Stimulated activated CD4-positive, alpha-beta T cell treated with anti-CD3 and anti-CD28 coated beads, Interleukin-15, amount 100 ng/mL, for 1 hour (primary cell): ENCODE data around the gene GABRG3.

ENCODE experiments used
- DNase-seq, 2 donors: peaks; one replicate each; pipeline ENCODE4 v3.0.0-alpha.2; 2020; ENCODE audit warnings: low read depth in 1 of 2, low spot score in 1 of 2

Gene GABRG3

DNA sequence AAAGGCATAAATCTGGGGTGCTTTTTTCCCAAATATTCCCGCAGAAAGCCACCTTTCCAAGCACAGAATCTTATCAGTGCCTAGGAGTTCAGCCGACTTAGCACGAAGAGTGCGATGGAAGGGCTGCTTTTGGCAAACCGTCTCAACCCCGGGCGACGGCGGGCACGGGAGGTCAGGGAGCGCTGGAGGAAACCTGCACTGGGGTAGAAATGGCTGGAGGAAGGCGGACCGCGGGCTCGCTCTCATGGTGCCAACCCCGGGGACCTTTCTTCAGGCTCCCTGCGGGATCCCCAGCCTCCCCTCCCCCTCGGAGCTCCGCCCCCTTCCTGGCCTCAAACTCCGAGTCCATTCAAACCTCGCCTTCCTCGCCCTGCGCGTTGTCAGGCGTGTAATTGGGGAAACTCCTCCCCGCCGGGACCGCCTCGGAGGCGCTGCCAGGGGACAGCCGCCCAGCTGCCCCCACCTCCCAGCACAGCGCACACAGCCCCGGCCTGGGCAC, at the start of gene GABRG3:
TSS of gene GABRG3 (plus strand) at position 470 of the 499 bp plus-strand sequence.
- DNase-seq: no peak

DNA sequence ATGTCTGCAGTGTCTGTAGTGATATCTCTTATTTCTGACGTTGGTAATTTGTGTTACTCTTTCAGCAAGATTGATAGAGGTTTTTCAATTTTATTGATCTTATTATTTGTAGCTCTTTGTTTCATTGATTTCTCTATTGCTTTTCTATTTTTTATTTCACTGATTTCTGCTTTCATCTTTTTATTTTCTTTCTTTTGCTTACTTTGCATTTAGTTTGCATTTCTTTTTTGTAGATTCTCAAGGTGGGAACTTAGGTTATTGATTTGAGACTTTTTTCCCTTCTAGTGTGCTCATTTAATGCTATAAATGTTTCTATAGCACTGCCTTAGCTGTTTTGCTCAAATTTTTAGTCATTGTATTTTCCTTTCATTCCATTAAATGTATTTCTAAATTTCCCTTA, 49.5 kb upstream of the GABRG3 start:
- DNase-seq: no peak

DNA sequence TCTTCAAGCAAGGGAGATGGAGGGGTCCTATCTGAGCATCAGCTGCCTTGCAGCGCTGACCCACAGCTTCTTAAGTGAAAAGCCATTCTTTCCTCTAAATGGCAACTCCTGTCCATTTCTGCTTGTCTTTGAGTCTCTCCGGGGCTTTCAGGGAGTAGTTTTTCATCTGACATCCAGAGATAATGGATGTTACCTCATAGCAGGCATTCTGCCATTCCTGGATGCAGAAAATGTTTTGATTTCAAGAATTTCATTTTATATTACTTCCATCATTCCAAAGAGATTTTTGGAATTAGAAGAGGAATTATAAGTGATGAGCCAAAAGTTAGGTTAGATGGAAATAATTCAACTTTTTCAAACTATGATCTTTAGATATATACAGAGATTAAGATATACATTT, 44.9 kb upstream of the GABRG3 start:
- no peak for DNase-seq

DNA sequence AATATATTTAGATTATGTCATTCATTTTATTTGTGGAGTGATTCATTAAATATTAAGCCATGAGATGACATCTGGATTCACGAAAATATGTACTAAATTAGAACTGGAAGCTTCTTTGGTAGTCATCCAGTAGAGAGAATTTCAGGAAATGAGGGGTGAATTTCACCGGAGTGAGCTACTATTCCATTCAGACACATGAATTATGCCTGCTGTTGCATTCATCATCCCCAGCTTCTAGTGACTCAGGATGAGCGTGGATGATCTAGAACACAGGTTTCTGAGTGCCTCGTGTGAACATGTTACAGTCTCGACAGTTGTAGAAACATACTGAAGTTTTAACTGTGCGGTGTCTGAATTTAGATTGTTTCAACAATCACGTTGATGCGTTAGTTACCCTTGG, 42.9 kb upstream of the GABRG3 start:
- no peak for DNase-seq

DNA sequence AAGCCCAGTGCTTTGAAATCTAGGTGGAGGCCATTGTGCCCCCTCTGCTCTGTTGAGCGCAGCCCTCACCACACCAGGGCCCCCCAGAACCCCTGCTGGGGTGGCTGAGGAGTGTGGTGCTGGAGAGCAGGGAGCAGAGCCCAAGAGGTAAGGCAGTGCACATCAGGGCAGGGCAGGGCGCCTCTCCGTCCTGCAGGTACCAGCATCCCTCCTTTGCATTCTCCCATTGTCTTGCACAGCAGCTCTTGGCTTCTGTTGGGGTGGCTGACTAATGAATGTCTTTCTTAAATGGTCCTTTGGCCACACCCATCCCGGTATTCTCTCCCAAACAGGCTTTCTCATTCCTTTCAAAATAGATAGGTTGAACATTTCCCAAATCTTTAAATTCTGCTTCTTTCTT, 41.4 kb upstream of the GABRG3 start:
- DNase-seq: no peak

DNA sequence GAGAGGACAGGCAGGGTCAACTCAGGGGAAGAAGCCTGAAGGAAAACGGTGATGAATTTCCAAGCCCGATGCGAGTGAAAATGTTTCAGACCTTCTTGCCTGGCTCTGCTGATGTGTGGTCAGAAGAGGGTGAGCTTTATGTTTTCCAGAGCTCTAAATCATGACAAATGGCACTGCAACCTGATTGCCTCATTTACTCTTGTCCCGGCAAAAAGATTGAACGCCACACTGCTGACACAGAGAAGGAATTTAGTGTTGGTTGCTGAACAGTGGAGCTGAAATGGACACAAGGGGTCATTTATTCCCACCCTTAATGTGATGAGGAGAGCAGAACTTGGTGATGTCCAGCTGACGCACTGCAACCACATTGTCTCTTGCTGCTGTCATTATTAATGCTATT, 36.1 kb upstream of the GABRG3 start:
- DNase-seq: no peak

DNA sequence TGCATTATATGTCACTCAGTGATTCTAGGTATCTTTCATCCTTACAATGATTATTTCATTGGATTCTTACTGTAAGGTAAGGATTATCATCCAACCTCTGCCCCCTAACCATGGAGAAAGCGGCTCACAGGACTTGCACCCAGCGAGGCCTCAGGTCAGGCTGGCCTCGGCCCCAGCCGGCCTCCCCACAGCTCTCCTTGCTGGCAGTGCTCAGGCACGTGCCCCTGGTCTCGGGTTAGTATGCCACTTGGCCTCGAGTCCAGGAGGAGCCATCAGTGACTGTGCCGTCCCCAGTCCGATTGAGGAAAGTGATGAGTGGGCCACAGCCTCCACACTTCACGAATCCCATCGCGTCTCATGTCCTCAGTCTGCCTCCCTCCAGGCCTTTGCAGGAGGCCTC, 35.7 kb upstream of the GABRG3 start:
- DNase-seq: no peak

DNA sequence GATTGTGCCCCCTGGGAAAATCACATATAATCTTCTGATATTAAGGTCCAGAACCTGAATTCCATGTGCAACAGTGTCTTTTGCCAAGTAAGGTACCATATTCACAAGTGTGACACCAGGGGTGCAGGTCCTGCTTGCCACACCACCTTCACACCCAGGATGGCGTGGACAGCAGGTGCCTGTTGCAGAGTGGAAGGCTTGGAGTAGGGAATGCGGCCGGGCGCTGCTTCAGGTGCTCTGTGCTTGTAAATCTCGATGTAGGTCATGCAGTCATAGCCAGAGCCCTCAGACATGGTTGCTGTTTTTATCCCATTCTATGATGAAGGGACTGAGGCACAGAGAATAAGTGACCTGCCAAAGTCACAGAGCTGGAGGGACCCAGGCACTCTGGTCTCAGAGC, 34.5 kb upstream of the GABRG3 start:
- no peak for DNase-seq

DNA sequence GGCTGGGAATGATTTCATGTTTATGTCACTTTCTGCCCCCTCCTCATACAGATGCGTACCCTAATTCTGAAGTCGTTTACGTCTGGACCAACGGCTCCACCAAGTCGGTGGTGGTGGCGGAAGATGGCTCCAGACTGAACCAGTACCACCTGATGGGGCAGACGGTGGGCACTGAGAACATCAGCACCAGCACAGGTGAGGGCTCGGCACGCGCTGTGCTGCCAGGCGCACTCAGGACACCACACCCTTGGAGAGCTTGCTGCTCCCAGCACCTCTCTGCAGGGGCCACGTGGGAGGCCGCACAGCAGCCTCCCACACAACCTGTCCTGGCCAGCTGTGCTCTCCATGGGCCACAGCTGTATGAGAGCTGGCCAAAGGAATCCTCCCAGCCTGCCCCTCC, 33.8 kb upstream of the GABRG3 start:
- no peak for DNase-seq

DNA sequence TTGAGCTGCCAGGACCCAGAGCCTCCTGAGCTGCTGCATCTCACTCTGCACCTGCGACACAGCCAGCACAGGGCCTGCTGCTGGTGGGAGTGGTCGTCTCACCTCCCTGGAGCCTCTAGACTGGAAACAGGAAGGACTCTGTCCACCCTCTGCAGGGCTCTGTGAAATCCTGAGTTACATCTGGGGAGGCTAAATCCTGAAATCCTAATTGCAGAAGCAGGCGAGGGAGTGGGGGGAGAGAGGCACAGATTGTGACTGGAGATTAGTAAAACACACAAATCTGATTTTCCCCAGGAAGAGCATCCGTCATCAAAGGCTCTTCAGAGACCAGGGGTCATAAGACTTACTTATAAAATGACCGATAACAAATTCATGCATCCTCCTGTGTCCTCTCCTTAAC, 31.6 kb upstream of the GABRG3 start:
- DNase-seq: no peak

DNA sequence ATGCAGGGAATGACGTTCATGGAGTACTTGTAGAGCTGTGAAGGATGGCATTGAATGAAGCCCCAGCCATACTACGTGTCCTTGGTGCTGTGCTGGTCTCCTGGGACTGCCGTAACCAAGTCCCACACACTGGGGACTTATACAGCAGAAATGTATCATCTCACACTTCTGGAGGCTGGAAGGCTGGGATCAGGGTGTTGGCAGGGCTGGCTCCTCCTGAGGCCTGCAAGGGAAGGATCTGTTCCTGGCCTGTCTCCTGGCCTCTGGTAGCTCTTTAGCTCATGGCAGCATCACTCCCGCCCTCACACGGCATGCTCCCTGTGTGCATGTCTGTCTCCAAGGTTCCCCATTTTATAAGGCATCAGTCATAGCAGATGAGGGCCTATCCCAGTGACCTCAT, 29.5 kb upstream of the GABRG3 start:
- no peak for DNase-seq

DNA sequence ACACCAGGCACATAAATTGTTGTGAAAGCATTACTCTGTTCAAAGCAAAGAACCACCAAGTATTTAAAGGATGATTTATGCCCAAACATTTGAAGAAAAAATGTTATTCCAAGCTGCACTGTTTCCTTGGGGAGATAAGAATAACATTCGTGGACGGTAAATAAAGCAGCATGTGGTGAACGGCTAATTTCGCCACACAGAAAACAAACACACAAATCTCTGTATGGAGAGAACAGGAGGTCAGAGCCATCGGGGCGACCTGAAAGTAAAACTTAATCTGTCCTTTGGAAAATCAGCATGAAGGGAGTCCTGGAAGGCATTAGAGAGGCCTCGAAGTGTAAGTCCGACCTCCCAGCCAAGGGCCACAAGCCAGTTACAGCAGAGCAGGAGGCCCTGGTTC, 27.1 kb upstream of the GABRG3 start:
- DNase-seq: no peak

DNA sequence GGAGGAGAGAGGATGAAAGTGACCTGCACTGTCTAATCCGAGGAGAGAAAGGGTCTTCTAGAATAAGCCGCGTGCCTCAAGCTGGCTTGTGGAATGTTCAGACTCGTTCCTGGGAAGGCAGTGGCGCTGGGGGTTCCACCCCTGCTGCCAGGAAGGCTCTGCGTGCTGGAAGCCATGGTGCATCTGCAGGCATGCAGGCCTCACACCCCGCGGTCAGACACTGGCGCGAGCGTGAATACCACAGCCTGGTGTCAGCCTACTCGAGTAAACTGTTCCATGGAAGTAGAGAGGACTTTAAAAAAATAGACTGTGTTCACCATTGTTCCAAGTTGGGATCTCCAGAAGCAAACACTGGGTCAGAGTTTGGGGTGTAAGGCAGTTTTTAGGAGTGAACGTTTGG, 25.9 kb upstream of the GABRG3 start:
- no peak for DNase-seq

DNA sequence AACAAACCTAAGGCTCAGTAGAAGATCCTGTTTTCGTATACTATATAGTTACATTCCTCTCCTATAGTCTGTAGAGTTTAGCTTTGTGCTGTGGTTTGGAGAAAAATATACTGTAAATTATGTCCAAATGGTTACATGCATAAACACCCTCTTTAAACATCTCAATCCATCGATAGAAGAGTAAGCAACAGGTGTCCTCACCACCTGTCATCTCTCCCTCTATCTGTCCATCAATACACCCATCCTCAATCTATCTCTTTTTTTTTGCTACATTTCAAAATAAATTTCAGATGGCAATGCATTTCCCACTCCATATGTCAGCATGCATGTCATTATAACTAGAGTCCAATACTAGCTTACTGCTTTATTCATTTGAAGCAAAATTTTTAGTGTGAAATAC, 21.0 kb upstream of the GABRG3 start:
- DNase-seq: no peak

DNA sequence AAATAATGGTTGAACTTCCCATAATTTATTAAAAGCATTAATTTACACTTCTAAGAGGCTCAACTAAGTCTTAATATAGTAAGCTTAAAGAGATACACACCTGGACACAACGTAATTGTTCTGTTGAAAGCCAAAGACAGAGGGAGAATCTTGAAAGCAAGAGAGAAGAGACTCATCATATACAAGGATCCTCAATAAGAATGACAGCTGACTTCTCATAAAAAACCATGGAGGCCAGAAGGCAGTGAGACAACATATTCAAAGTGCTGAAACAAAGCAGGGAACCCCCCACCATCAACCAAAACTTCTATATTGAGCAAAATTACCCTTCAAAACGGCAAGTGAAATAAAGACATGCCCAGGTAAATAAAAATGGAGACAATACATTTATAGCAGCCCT, 16.6 kb upstream of the GABRG3 start:
- no peak for DNase-seq

DNA sequence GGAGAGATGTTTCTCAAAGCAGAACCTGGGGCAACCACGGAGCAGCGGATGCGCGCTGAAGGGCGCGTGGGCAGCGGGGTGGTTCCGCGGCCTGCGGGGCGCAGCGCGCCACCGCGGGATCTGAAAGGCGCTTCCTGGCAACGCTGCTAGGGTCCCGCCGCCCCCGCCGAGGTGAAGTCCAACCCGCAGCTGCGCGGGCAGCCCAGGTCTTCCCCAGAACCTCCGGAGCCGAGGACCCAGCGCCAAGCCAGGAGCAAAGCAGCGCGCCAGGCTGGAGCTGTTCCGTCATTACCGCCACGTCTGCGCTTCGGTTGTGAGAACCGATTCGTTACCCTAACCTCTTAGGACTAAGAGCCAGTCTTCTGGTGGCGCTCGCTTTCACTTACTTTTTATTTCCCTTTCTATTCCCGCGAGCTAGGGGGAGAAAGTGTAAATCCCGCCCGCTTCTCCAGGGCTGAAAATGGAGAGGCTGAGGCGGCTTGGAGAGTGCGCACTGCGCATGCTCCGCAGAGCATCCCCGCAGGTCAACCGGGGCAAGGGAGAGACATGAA, 3.2 kb upstream of the GABRG3 start:
- DNase-seq: no peak

DNA sequence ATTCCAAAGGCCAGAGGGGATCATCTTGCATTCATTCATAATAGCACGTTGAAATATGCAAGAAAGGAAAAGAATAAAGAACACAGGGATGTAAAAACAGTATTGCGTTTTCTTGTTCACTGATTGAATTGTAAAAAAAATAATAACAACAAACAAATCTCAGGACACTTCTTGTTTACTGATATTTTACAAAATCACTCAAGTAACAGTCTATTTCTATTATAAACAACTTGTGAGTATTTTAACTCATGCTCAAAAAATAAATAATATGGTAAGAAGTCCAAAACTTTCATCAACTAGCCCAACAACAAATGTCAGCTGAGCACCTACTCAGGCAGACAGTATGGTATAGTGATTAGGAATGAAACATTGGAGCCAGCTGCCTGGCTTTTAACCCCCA, 2.2 kb upstream of the GABRG3 start:
- no peak for DNase-seq

DNA sequence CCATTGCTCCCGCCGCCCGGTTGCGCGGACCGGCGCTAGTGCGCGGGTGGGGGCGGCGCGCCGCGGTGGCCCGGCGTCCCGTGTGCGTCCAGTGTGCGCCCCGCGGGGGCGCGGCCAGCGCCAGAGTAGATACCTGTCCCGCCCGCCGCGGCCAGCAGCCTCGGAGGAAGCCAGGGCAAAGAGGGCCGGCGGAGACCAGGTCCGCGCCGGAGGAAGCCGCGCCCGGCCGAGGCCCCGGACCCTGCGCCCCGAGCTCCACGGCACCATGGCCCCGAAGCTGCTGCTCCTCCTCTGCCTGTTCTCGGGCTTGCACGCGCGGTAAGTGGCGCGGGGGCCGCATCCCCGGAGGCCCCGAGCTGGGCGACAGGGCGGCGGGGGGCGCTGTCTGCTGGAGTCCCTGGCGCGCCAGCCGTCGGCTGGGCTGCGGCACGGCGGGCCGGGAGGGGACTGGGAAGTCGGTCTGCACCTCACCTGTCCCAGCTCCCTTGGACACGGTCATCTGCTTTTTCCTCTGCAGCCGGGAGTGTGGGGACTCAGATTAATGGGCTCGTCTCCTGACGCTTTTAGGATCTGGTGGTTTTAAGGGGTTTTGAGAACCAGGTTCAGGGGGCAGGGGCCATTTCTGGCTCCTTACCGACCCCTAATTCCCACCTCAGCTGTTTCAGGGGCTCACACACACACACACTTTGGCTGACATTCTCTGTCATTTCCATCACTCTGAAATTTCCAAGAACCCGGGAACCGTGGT, 464 bp downstream of the GABRG3 start:
- DNase-seq: no peak

DNA sequence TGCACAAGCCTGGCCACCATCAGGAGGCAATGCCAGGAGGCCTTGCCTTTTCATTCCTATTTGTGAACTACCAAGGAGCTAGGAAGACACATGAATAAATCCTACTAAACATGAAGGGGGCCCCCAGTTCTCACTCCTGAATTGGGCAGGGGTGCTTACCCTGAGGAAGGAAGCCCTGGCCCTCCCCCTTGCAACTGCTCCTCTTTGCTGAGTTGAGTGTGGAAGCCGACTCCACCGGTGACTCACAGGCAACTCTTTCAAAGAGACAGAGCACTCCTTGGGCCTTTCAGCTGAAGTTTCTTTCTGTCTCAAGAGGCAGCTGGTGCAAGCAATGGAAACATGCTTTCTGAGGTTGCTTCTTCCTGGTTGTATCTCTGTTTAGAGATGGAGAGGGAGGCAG, 1.7 kb downstream of the GABRG3 start:
- DNase-seq: no peak

DNA sequence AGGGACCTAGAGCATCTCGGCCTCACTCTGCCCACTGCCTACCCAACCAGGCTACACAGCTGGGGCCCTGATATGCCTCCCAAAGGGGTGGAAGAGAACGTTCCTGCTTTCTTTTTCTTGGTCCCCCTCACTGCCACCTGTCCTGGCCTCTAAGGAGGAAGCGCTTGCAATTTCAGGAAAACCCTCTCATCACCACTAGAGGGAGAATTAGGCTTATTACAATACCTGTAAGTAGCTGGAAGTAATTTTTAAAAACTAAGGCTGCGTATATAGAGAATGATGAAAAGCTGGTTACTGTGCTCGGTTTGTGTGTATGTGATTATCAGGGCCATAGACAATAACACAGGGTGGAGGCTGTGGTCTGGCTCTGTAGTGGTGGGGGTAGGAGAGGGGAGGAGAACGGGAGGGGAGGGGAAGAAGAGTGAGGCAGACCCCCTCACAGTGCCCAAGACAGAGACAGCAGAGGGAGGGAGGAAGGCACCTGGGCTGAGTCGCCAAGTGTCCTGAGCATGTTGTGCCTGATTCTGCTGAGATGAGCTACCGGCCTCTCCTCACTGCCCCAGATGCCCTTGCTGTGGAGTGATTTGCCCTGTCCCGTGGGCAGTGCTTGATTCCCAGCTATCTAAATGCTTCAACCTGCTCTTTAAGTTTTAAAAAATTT, 3.3 kb downstream of the GABRG3 start:
- no peak for DNase-seq

DNA sequence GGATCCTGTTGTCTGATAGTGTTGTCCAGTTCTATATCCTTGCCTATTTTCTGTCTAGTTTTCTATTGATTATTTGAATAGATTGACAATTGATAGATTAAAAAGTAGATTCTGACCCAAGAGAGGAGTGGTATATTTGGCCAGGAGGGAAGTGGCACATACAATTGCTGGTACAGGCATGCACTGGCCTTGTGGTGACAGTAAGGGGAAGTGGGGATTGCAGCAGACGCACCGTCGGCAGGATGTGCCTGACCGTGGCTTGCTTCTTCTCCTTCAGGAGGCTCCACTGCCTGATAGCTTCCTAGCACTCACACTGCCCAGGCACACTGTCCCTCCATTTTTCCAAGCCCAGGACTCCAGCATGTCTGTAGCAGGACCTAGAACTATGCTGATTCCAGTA, 10.5 kb downstream of the GABRG3 start:
- no peak for DNase-seq

DNA sequence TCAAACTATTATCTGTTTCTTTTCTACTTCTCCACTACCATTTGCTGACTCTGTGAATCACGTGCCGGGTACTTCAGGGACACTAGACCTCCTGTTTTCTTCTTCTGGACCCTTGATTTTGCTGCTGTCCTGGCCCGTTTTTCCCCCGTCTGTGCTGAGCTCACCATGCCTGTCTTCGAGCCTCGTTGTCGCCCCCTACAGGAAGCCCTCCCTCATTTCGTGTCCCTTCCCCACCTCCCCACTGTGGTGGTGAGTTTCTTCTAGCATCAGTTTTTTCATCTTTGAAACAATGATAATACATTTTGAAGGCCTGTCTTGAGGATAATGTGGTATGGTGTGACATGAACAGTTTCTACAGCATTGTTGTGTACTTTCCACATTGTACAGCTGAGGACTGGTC, 12.8 kb downstream of the GABRG3 start:
- no peak for DNase-seq

DNA sequence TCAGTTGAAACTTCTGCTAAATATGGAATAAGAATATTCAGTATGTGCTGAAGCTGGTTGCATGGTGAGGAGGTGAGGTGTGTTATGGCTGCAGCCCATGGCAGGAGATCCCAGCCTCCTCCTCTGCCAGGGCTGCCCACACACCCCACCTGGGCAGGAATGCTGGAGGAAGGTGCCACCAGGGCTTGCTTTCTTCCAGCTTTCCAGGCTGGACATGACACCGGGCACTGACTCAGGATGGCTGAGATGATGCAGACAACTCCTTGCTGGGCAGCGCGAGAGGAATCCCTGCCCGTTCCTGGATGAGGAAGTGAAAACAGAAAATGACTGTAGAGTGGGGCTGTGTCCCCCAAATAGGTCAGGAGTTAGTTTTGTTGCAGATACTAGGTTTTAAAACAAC, 14.1 kb downstream of the GABRG3 start:
- no peak for DNase-seq
